GM12878 (cell line): ENCODE results near the gene OSBPL7.

ENCODE experiments used
- BRCA1 ChIP-seq: IDR thresholded peaks from 2 replicates; pipeline ENCODE4 v1.6.1; 2011; ENCODE audit warnings: low read depth, low read length, improper control_type of control experiment
- CEBPZ ChIP-seq: fragments of 150-350 bp; IDR thresholded peaks from 2 replicates; pipeline ENCODE4 v1.6.1; 2016; ENCODE audit warnings: low read depth, low read length
- CUX1 ChIP-seq: IDR thresholded peaks from 2 replicates; pipeline ENCODE4 v1.6.1; 2012; ENCODE audit warnings: improper control_type of control experiment, low read depth, low read length; ENCODE audit not compliant: insufficient replicate concordance
- EED ChIP-seq: sonication (generic); IDR thresholded peaks from 2 replicates; pipeline ENCODE4 v1.6.1; 2016; ENCODE audit warnings: antibody characterized with exemption, low read depth
- EZH2 ChIP-seq: IDR thresholded peaks from 2 replicates; pipeline ENCODE4 v1.6.1; 2012; ENCODE audit warnings: low read depth, mild to moderate bottlenecking, control low read depth, inconsistent platforms, low read length, borderline replicate concordance; ENCODE audit not compliant: control insufficient read depth
- NR2C2 ChIP-seq: IDR thresholded peaks from 2 replicates; pipeline ENCODE4 v1.6.1; 2011; ENCODE audit warnings: borderline replicate concordance, low read depth; ENCODE audit not compliant: control insufficient read depth, insufficient read length
- POLR2A ChIP-seq: IDR thresholded peaks from 2 replicates; pipeline ENCODE4 v1.6.1; 2011; ENCODE audit warnings: low read depth, mild to moderate bottlenecking, low read length
- POLR2AphosphoS5 ChIP-seq: IDR thresholded peaks from 2 replicates; pipeline ENCODE4 v1.6.1; 2011; ENCODE audit warnings: mild to moderate bottlenecking, low read length, inconsistent platforms
- RELB ChIP-seq: fragments of 450-650 bp; IDR thresholded peaks from 2 replicates; pipeline ENCODE4 v1.6.1; 2017; ENCODE audit warnings: low read depth, mild to moderate bottlenecking, moderate library complexity
- SKIL ChIP-seq: fragments of 450-650 bp; IDR thresholded peaks from 2 replicates; pipeline ENCODE4 v1.6.1; 2017; ENCODE audit warnings: mild to moderate bottlenecking, low read depth, inconsistent platforms; ENCODE audit not compliant: poor library complexity, severe bottlenecking
- TARDBP ChIP-seq: IDR thresholded peaks from 2 replicates; pipeline ENCODE4 v1.6.1; 2016; ENCODE audit warnings: borderline replicate concordance
- USF2 ChIP-seq: IDR thresholded peaks from 2 replicates; pipeline ENCODE4 v1.6.1; 2011; ENCODE audit warnings: low read depth, low read length, improper control_type of control experiment, borderline replicate concordance

- no peak for TF ChIP-seq USF2
- no peak for TF ChIP-seq RELB
- no peak for TF ChIP-seq POLR2A
- TF ChIP-seq POLR2AphosphoS5 = no peak
- TF ChIP-seq EED = no peak
- no peak for TF ChIP-seq CEBPZ
- TF ChIP-seq TARDBP = no peak
- TF ChIP-seq BRCA1 = no peak
- TF ChIP-seq CUX1 = no peak
- no peak for TF ChIP-seq EZH2
- no peak for TF ChIP-seq NR2C2
- TF ChIP-seq SKIL = no peak
These were observed 13.4 kb downstream of the OSBPL7 start for GRCh38 chr17:47808036-47808829.
